ENCODE data around the gene RAB3IL1. TPM values are rescaled to one million over a fixed set of nuclear protein-coding genes. Genes with fewer than 3 reads are reported as not detected.

The RAB3IL1 gene
- total and polyA plus RNA-seq, 4 donors, result 2.1 to 41.6 (median 5.4) TPM

DNA sequence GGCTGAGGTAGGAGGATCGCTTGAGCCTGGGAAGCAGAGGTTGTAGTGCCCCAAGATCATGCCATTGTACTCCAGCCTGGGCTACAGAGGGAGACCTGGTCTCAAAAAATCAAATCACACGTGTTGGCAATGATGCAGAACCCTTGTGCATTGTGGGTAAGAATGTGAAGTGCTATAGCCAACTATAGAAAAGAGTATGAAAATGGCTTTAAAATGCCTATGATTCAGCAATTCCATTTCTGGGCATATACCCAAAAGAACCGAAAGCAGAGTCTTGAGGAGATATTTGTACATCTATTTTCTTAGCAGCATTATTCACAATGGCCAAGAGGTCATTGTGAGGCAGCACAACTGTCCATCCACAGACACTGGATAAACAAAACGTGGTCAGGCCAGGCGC lies 23.4 kb downstream of the RAB3IL1 start:
- Histone ChIP-seq H3K27ac (ENCODE audit: low read depth in 1 of 2, low read length in 2 of 2) (no peak overlapping the region), H3K9ac (ENCODE audit: low read depth in 1 of 2, low read length in 2 of 2) (no peak overlapping the region), H3K36me3 (ENCODE audit: control insufficient read depth in 4 of 4, insufficient read depth in 3 of 4, low read depth in 1 of 4, low read length in 3 of 4) (no peaks in the 10 kb centered on the region), H3K4me1 (ENCODE audit: control insufficient read depth in 4 of 4, insufficient read depth in 4 of 4, low read length in 3 of 4) (peaks cover 3 to 13% (median 11%) of the 10 kb centered on the region in 4 donors), H3K4me3 (ENCODE audit: low read depth in 1 of 3, low read length in 3 of 3) (no peak overlapping the region), H3K9me3 (ENCODE audit: control insufficient read depth in 4 of 4, low read length in 3 of 4) (no peaks in the 10 kb centered on the region), H3K27me3 (ENCODE audit: control insufficient read depth in 4 of 4, insufficient read depth in 4 of 4, low read length in 3 of 4) (no peaks in the 10 kb centered on the region)
- DNase-seq (ENCODE audit: low spot score), result no peak
- WGBS, result 75% methylated on average over 5 of the region's 5 CpGs
- TF ChIP-seq, protein P1, sequence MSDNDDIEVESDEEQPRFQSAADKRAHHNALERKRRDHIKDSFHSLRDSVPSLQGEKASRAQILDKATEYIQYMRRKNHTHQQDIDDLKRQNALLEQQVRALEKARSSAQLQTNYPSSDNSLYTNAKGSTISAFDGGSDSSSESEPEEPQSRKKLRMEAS (IDR thresholded peaks at IDR 0.05), result no peak
- TF ChIP-seq RXRA (IDR thresholded peaks at IDR 0.05) (no peak), HNF4G (IDR thresholded peaks at IDR 0.05) (no peak), GABPA (IDR thresholded peaks at IDR 0.05 in 1 of 2, conservative IDR thresholded peaks at IDR 0.05 in 1 of 2) (no peak), EGR1 (IDR thresholded peaks at IDR 0.05; ENCODE audit: low read depth in 2 of 2) (no peak), FOXA2 (IDR thresholded peaks at IDR 0.05) (no peak), SP1 (IDR thresholded peaks at IDR 0.05) (no peak), YY1 (IDR thresholded peaks at IDR 0.05) (no peak), NR2F2 (IDR thresholded peaks at IDR 0.05) (no peak), FOXA1 (IDR thresholded peaks at IDR 0.05) (no peak), JUND (IDR thresholded peaks at IDR 0.05) (no peak), HNF4A (conservative IDR thresholded peaks at IDR 0.05) (no peak), RAD21 (IDR thresholded peaks at IDR 0.05) (no peak), TAF1 (conservative IDR thresholded peaks at IDR 0.05) (no peak)
- TF ChIP-seq, protein P2, sequence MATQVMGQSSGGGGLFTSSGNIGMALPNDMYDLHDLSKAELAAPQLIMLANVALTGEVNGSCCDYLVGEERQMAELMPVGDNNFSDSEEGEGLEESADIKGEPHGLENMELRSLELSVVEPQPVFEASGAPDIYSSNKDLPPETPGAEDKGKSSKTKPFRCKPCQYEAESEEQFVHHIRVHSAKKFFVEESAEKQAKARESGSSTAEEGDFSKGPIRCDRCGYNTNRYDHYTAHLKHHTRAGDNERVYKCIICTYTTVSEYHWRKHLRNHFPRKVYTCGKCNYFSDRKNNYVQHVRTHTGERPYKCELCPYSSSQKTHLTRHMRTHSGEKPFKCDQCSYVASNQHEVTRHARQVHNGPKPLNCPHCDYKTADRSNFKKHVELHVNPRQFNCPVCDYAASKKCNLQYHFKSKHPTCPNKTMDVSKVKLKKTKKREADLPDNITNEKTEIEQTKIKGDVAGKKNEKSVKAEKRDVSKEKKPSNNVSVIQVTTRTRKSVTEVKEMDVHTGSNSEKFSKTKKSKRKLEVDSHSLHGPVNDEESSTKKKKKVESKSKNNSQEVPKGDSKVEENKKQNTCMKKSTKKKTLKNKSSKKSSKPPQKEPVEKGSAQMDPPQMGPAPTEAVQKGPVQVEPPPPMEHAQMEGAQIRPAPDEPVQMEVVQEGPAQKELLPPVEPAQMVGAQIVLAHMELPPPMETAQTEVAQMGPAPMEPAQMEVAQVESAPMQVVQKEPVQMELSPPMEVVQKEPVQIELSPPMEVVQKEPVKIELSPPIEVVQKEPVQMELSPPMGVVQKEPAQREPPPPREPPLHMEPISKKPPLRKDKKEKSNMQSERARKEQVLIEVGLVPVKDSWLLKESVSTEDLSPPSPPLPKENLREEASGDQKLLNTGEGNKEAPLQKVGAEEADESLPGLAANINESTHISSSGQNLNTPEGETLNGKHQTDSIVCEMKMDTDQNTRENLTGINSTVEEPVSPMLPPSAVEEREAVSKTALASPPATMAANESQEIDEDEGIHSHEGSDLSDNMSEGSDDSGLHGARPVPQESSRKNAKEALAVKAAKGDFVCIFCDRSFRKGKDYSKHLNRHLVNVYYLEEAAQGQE (IDR thresholded peaks at IDR 0.05), result no peak
- TF ChIP-seq, protein P3, sequence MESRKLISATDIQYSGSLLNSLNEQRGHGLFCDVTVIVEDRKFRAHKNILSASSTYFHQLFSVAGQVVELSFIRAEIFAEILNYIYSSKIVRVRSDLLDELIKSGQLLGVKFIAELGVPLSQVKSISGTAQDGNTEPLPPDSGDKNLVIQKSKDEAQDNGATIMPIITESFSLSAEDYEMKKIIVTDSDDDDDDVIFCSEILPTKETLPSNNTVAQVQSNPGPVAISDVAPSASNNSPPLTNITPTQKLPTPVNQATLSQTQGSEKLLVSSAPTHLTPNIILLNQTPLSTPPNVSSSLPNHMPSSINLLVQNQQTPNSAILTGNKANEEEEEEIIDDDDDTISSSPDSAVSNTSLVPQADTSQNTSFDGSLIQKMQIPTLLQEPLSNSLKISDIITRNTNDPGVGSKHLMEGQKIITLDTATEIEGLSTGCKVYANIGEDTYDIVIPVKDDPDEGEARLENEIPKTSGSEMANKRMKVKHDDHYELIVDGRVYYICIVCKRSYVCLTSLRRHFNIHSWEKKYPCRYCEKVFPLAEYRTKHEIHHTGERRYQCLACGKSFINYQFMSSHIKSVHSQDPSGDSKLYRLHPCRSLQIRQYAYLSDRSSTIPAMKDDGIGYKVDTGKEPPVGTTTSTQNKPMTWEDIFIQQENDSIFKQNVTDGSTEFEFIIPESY (IDR thresholded peaks at IDR 0.05), result no peak
- TF ChIP-seq, protein P4, sequence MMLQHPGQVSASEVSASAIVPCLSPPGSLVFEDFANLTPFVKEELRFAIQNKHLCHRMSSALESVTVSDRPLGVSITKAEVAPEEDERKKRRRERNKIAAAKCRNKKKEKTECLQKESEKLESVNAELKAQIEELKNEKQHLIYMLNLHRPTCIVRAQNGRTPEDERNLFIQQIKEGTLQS (IDR thresholded peaks at IDR 0.05), result no peak
- TF ChIP-seq, protein P5, sequence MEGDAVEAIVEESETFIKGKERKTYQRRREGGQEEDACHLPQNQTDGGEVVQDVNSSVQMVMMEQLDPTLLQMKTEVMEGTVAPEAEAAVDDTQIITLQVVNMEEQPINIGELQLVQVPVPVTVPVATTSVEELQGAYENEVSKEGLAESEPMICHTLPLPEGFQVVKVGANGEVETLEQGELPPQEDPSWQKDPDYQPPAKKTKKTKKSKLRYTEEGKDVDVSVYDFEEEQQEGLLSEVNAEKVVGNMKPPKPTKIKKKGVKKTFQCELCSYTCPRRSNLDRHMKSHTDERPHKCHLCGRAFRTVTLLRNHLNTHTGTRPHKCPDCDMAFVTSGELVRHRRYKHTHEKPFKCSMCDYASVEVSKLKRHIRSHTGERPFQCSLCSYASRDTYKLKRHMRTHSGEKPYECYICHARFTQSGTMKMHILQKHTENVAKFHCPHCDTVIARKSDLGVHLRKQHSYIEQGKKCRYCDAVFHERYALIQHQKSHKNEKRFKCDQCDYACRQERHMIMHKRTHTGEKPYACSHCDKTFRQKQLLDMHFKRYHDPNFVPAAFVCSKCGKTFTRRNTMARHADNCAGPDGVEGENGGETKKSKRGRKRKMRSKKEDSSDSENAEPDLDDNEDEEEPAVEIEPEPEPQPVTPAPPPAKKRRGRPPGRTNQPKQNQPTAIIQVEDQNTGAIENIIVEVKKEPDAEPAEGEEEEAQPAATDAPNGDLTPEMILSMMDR (IDR thresholded peaks at IDR 0.05; ENCODE audit: low read depth, low read length, missing input control), result no peak
